Epithelial cell of esophagus (primary cell): ENCODE results near the gene LIPJ.

Experiments used
- DNase-seq: peaks from one replicate; pipeline ENCODE4 v3.0.0; 2010; ENCODE audit warnings: low read depth
- H3K4me3 ChIP-seq: 2 replicates; pipeline ENCODE4 v1.5.1; 2011; ENCODE audit warnings: mild to moderate bottlenecking, low read length, control low read depth
- CTCF ChIP-seq: IDR thresholded peaks from 2 replicates; pipeline ENCODE4 v1.5.1; 2011; ENCODE audit warnings: low read depth, mild to moderate bottlenecking, low read length, control low read depth, inconsistent platforms; ENCODE audit not compliant: insufficient read depth; ENCODE audit errors: missing control alignments

Gene LIPJ

GRCh38 chr10:88647061-88647615, 60.6 kb downstream of the LIPJ start:
- no peak for DNase-seq
- TF ChIP-seq CTCF: no peak
- no peak overlapping the region for H3K4me3 ChIP-seq

GRCh38 chr10:88651101-88651551, 64.6 kb downstream of the LIPJ start:
- no peak overlapping the region for H3K4me3 ChIP-seq
- no peak for TF ChIP-seq CTCF
- peak; percentile 77 for DNase-seq

GRCh38 chr10:88652616-88653015, 66.1 kb downstream of the LIPJ start:
- no peak for DNase-seq
- no peak for TF ChIP-seq CTCF
- H3K4me3 ChIP-seq: no peak overlapping the region
